Esophagus squamous epithelium (tissue), 5 donors: ENCODE data around the gene TMEM158. TPM values are rescaled to one million over a fixed set of nuclear protein-coding genes. Genes with fewer than 3 reads are reported as not detected.
A peak's percentile ranks its signal among the peaks of the same experiment; 100 is the strongest.

ENCODE experiments used
- DNase-seq: peaks from one replicate; lab custom pipeline; 2025; lab: John Stamatoyannopoulos, UW
- H3K27ac ChIP-seq, 4 donors: fragments of 200-600 bp; sonication (generic); one replicate each; pipeline ENCODE4 v1.5.1; 2016 to 2019; ENCODE audit warnings: mild to moderate bottlenecking in 1 of 4
- H3K27me3 ChIP-seq, 4 donors: fragments of 200-600 bp; sonication (generic); 1 replicate in 3 of 4; 2 replicates in 1 of 4; pipeline versions ENCODE4 v1.5.1 to v1.6.0; 2017 to 2021; ENCODE audit warnings: antibody characterized with exemption in 1 of 4
- H3K36me3 ChIP-seq, 3 donors: fragments of 200-600 bp; sonication (generic); one replicate each; pipeline ENCODE4 v1.5.1; 2016 to 2019
- H3K4me1 ChIP-seq, 3 donors: fragments of 200-600 bp; sonication (generic); one replicate each; pipeline ENCODE4 v1.5.1; 2017 to 2019
- H3K4me3 ChIP-seq, 4 donors: fragments of 200-600 bp; sonication (generic); 1 replicate in 3 of 4; 2 replicates in 1 of 4; pipeline ENCODE4 v1.5.1; 2016 to 2019; ENCODE audit warnings: mild to moderate bottlenecking in 2 of 4, moderate library complexity in 1 of 4
- H3K9me3 ChIP-seq, 3 donors: fragments of 200-600 bp; sonication (generic); one replicate each; pipeline ENCODE4 v1.5.1; 2016 to 2019
- CTCF ChIP-seq, 6 experiments: fragments of 450-650 bp in 4 of 6; fragments of 200-600 bp in 2 of 6; sonication (generic) in 2 of 6; IDR thresholded peaks; one replicate each; pipeline ENCODE4 v1.5.1; 2016 to 2019; ENCODE audit warnings: antibody characterized with exemption in 6 of 6, mild to moderate bottlenecking in 4 of 6, moderate library complexity in 4 of 6
- POLR2A ChIP-seq, 4 donors: fragments of 450-650 bp; IDR thresholded peaks; one replicate each; pipeline ENCODE4 v1.6.1; 2017; ENCODE audit warnings: antibody characterized with exemption in 4 of 4, mild to moderate bottlenecking in 4 of 4, moderate library complexity in 3 of 4
- WGBS, 2 donors: methylation state at CpG; one replicate each; pipeline ENCODE4 v1.1.5; 2018; 5-methylcytosine and 5-hydroxymethylcytosine counted together
- intact Hi-C: fragments of 100-400 bp; cut with DNase I; formaldehyde crosslinking; loops from one replicate; pipeline ENCODE4 v1.15.0; 2022
- total RNA-seq, 4 donors: library from RNA; depleted of rRNA; stranded (reverse); fragments of >200 nt; gene quantifications; one replicate each; pipeline ENCODE4 v1.1.0, GENCODE V29; 2016
- donor health status: DM: yes; HTN: yes; CAD: no.

Gene TMEM158
- total RNA-seq, 4 donors from 2014 or later: 1.8 to 14.7 (median 4.4) TPM

GRCh38 chr3:45258317-45258716, 32.2 kb upstream of the TMEM158 start:
- no peak overlapping the region for H3K27ac ChIP-seq
- H3K36me3 ChIP-seq: no peaks in the 10 kb centered on the region
- no peaks in the 10 kb centered on the region for H3K9me3 ChIP-seq
- WGBS, 2 donors: 68 to 69% methylated on average over 3 of the region's 3 CpGs
- no peak for TF ChIP-seq POLR2A (IDR thresholded peaks at IDR 0.05)
- no peak for TF ChIP-seq CTCF (IDR thresholded peaks at IDR 0.05)
- no peak overlapping the region for H3K4me3 ChIP-seq
- no peaks in the 10 kb centered on the region for H3K27me3 ChIP-seq
- H3K4me1 ChIP-seq: no peaks in the 10 kb centered on the region
- intact Hi-C loops: no loop called here
- DNase-seq: no peak

- H3K27ac ChIP-seq: no peak overlapping the region
- WGBS, 2 donors: 76 to 78% methylated on average over 3 of the region's 3 CpGs
- no peaks in the 10 kb centered on the region for H3K4me1 ChIP-seq
- H3K4me3 ChIP-seq: no peak overlapping the region
- no peaks in the 10 kb centered on the region for H3K27me3 ChIP-seq
- intact Hi-C loops: no loop called here
- no peak for DNase-seq
- TF ChIP-seq POLR2A (IDR thresholded peaks at IDR 0.05): no peak
- TF ChIP-seq CTCF (IDR thresholded peaks at IDR 0.05): no peak
- no peaks in the 10 kb centered on the region for H3K36me3 ChIP-seq
- H3K9me3 ChIP-seq: no peaks in the 10 kb centered on the region
Measured at GRCh38 chr3:45253316-45253715, 27.2 kb upstream of the TMEM158 start.

- H3K27ac ChIP-seq: no peak overlapping the region
- intact Hi-C loops: no loop called here
- TF ChIP-seq CTCF (IDR thresholded peaks at IDR 0.05): no peak
- no peak for TF ChIP-seq POLR2A (IDR thresholded peaks at IDR 0.05)
- no peaks in the 10 kb centered on the region for H3K27me3 ChIP-seq
- H3K4me1 ChIP-seq: no peaks in the 10 kb centered on the region
- no peaks in the 10 kb centered on the region for H3K9me3 ChIP-seq
- no peaks in the 10 kb centered on the region for H3K36me3 ChIP-seq
- no peak for DNase-seq
- H3K4me3 ChIP-seq: no peak overlapping the region
- WGBS, 2 donors: 67 to 86% methylated on average over 5 of the region's 5 CpGs
Measured at GRCh38 chr3:45252826-45253225, 26.7 kb upstream of the TMEM158 start.

GRCh38 chr3:45249391-45249790, 23.3 kb upstream of the TMEM158 start:
- Histone ChIP-seq H3K4me3 (no peak overlapping the region), H3K9me3 (no peaks in the 10 kb centered on the region), H3K36me3 (no peaks in the 10 kb centered on the region), H3K27ac (peak overlapping the region in 1 of 4 donors; percentile 53), H3K27me3 (no peaks in the 10 kb centered on the region), H3K4me1 (no peaks in the 10 kb centered on the region)
- intact Hi-C loops: no loop called here
- TF ChIP-seq CTCF (IDR thresholded peaks at IDR 0.05) (no peak), POLR2A (IDR thresholded peaks at IDR 0.05) (no peak)
- 65 to 69% methylated on average over 1 of the region's 1 CpG for WGBS, 2 donors
- no peak for DNase-seq

- no peaks in the 10 kb centered on the region for H3K9me3 ChIP-seq
- no peaks in the 10 kb centered on the region for H3K36me3 ChIP-seq
- WGBS, 2 donors: 63 to 64% methylated on average over 3 of the region's 3 CpGs
- intact Hi-C loops: no loop called here
- no peaks in the 10 kb centered on the region for H3K4me1 ChIP-seq
- peak overlapping the region in 2 of 4 donors; percentile 47 to 52 for H3K27ac ChIP-seq
- no peak for DNase-seq
- no peak overlapping the region for H3K4me3 ChIP-seq
- TF ChIP-seq CTCF (IDR thresholded peaks at IDR 0.05): no peak
- no peak for TF ChIP-seq POLR2A (IDR thresholded peaks at IDR 0.05)
- no peaks in the 10 kb centered on the region for H3K27me3 ChIP-seq
Measured at GRCh38 chr3:45246241-45246640, 20.2 kb upstream of the TMEM158 start.
